A673 (cell line): ENCODE results near the gene ADARB2. TPM values are rescaled to one million over a fixed set of nuclear protein-coding genes. Genes with fewer than 3 reads are reported as not detected.

ENCODE experiments used
- BruUV-seq: library from RNA; stranded (reverse); fragments of 400-500 nt; replicated peaks from 2 replicates; lab custom pipeline; 2021; lab: Mats Ljungman, UMichigan
- CTCF ChIA-PET: fragments of 300-600 bp; sonication (Branson Sonifier 250); formaldehyde crosslinking; loops from one replicate; lab custom pipeline; 2022; ENCODE audit warnings: antibody characterized with exemption; lab: Charles Lee
- POLR2A ChIA-PET: fragments of 300-600 bp; sonication (Branson Sonifier 250); formaldehyde crosslinking; loops from one replicate; lab custom pipeline; 2022; ENCODE audit warnings: antibody characterized with exemption; ENCODE audit not compliant: low non-redundant PET; lab: Charles Lee
- DNase-seq: peaks from one replicate; pipeline ENCODE4 v3.0.0-alpha.2; 2015; ENCODE audit warnings: low spot score
- H3K27ac ChIP-seq: fragments of 200-600 bp; sonication (generic); 2 replicates; pipeline ENCODE4 v1.5.1; 2016; ENCODE audit warnings: mixed run types, low read depth, mild to moderate bottlenecking, mixed read lengths, antibody characterized with exemption, low read length; ENCODE audit not compliant: poor library complexity, severe bottlenecking
- H3K27me3 ChIP-seq: fragments of 200-600 bp; sonication (generic); replicated peaks from 2 replicates; pipeline ENCODE4 v1.6.1; 2017; ENCODE audit warnings: mixed run types, low read depth, mild to moderate bottlenecking, mixed read lengths, antibody characterized with exemption, low read length; ENCODE audit not compliant: insufficient read depth, poor library complexity
- H3K36me3 ChIP-seq: fragments of 200-600 bp; sonication (generic); 2 replicates; pipeline ENCODE4 v1.6.1; 2016; ENCODE audit warnings: mixed run types, mild to moderate bottlenecking, mixed read lengths, antibody characterized with exemption, low read length; ENCODE audit not compliant: insufficient read depth, poor library complexity, severe bottlenecking
- H3K4me1 ChIP-seq: fragments of 200-600 bp; sonication (generic); 2 replicates; pipeline ENCODE4 v1.6.1; 2017; ENCODE audit warnings: mixed run types, mild to moderate bottlenecking, mixed read lengths, antibody characterized with exemption, low read length; ENCODE audit not compliant: insufficient read depth, poor library complexity, severe bottlenecking
- H3K4me3 ChIP-seq: fragments of 200-600 bp; sonication (generic); 2 replicates; pipeline ENCODE4 v1.5.1; 2016; ENCODE audit warnings: low read depth, mixed run types, mild to moderate bottlenecking, mixed read lengths, low read length; ENCODE audit not compliant: poor library complexity, severe bottlenecking
- H3K9me3 ChIP-seq: fragments of 200-600 bp; sonication (generic); 2 replicates; pipeline ENCODE4 v1.6.1; 2016; ENCODE audit warnings: mixed run types, low read depth, mild to moderate bottlenecking, mixed read lengths, antibody characterized with exemption, low read length; ENCODE audit not compliant: poor library complexity, severe bottlenecking
- CTCF ChIP-seq: fragments of 300-800, 200-600 bp; sonication (generic); conservative IDR thresholded peaks from 2 replicates; pipeline ENCODE4 v1.5.1; 2017; ENCODE audit warnings: low read depth, mild to moderate bottlenecking, antibody characterized with exemption, low read length, moderate library complexity, mixed read lengths
- EZH2 ChIP-seq: fragments of 200-600 bp; sonication (generic); IDR thresholded peaks from 2 replicates; pipeline ENCODE4 v1.6.1; 2017; ENCODE audit warnings: borderline replicate concordance, low read depth, mild to moderate bottlenecking, mixed read lengths, antibody characterized with exemption, low read length; ENCODE audit not compliant: poor library complexity, severe bottlenecking
- intact Hi-C: fragments of 100-400 bp; cut with micrococcal nuclease; formaldehyde crosslinking; loops from one replicate; pipeline ENCODE4 v1.10.0; 2022; ENCODE audit not compliant: unreplicated experiment
- total RNA-seq: library from RNA; stranded (reverse); gene quantifications from 2 replicates; pipeline ENCODE4 v1.2.3, GENCODE V29; 2021

The ADARB2 gene
- total RNA-seq, 1 experiment from 2014 or later, result not detected

- TF ChIP-seq CTCF (no peak), EZH2 (no peak)
- CTCF ChIA-PET, result no interaction called here
Observed at GRCh38 chr10:1454951-1455350, 282.4 kb downstream of the ADARB2 start.

GRCh38 chr10:1454428-1454827 is 282.9 kb downstream of the ADARB2 start:
- no peak for DNase-seq
- no TSS peak for BruUV-seq
- H3K27me3 ChIP-seq, result peaks cover 55% of the 10 kb centered on the region
- TF ChIP-seq EZH2 (no peak), CTCF (no peak)
- H3K4me3 ChIP-seq, result no peak overlapping the region
- no peaks in the 10 kb centered on the region for H3K4me1 ChIP-seq
- no peaks in the 10 kb centered on the region for H3K36me3 ChIP-seq
- no peak overlapping the region for H3K27ac ChIP-seq
- CTCF ChIA-PET, result no interaction called here
- H3K9me3 ChIP-seq, result no peaks in the 10 kb centered on the region
- intact Hi-C loops, result no loop called here
- POLR2A ChIA-PET, result no interaction called here

More at GRCh38 chr10:1454951-1455350, 282.4 kb downstream of the ADARB2 start:
- no peak overlapping the region for H3K27ac ChIP-seq
- POLR2A ChIA-PET, result no interaction called here
- H3K36me3 ChIP-seq, result no peaks in the 10 kb centered on the region
- DNase-seq, result no peak
- no peak overlapping the region for H3K4me3 ChIP-seq
- no peaks in the 10 kb centered on the region for H3K9me3 ChIP-seq
- H3K27me3 ChIP-seq, result peaks cover 50% of the 10 kb centered on the region
- intact Hi-C loops, result no loop called here
- no TSS peak for BruUV-seq
- H3K4me1 ChIP-seq, result no peaks in the 10 kb centered on the region

GRCh38 chr10:1452777-1453176 is 284.5 kb downstream of the ADARB2 start:
- Histone ChIP-seq H3K4me3 (no peak overlapping the region), H3K27me3 (peaks cover 65% of the 10 kb centered on the region), H3K9me3 (no peaks in the 10 kb centered on the region), H3K27ac (no peak overlapping the region), H3K4me1 (no peaks in the 10 kb centered on the region), H3K36me3 (no peaks in the 10 kb centered on the region)
- no TSS peak for BruUV-seq
- intact Hi-C loops, result no loop called here
- no peak for DNase-seq
- CTCF ChIA-PET, result no interaction called here
- TF ChIP-seq CTCF (no peak), EZH2 (no peak)
- POLR2A ChIA-PET, result no interaction called here
